ENCODE results near the gene NTNG1. TPM values are rescaled to one million over a fixed set of nuclear protein-coding genes. Genes with fewer than 3 reads are reported as not detected.
A peak's percentile ranks its signal among the peaks of the same experiment; 100 is the strongest.

NTNG1 gene
- total and polyA plus RNA-seq, 12 donors = 0.13 to 4.6 (median 2.8) TPM; not detected in 2

DNA sequence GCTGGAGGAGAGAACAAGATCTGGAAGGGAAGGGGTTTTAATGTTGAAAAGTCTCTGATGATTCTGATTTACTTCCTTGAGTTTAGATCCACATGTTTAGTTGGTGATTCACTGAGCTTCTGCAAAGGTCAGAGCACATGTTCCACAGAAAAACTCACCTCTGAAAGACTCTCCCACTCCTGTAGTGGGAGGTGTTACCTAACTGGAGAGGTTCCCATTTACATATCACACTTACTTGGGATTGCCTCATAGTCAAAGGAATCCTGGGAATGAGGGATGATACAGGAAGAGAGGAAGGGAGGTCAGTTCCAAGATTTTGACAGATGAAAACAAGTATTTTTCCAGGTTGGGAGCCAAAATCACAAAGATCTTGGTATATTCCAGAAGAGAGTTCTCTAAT, 2.7 kb upstream of the NTNG1 start:
- no peak for TF ChIP-seq POLR2A (IDR thresholded peaks at IDR 0.05)
- no peak for TF ChIP-seq CTCF (IDR thresholded peaks at IDR 0.05)
- intact Hi-C loops (cut with DNase I) = no loop called here
- Histone ChIP-seq H3K27me3 (peaks cover 6% of the 10 kb centered on the region), H3K36me3 (replicated peaks in 1 of 2) (no peaks in the 10 kb centered on the region), H3K4me1 (replicated peaks in 1 of 2) (peaks cover 12 to 19% of the 10 kb centered on the region in 2 donors), H3K4me3 (no peak overlapping the region), H3K9me3 (replicated peaks in 1 of 3) (no peaks in the 10 kb centered on the region), H3K27ac (no peak overlapping the region)
- DNase-seq = no peak

GRCh38 chr1:107138767-107139445, 1.9 kb upstream of the NTNG1 start:
- Histone ChIP-seq H3K4me3 (no peak overlapping the region), H3K36me3 (replicated peaks in 1 of 2) (no peaks in the 10 kb centered on the region), H3K9me3 (replicated peaks in 1 of 3) (no peaks in the 10 kb centered on the region), H3K27me3 (peaks cover 6% of the 10 kb centered on the region), H3K27ac (no peak overlapping the region), H3K4me1 (replicated peaks in 1 of 2) (peaks cover 12 to 19% of the 10 kb centered on the region in 2 donors)
- DNase-seq = no peak
- intact Hi-C loops (cut with DNase I) = no loop called here
- WGBS, 4 donors = 69 to 90% (median 80%) methylated on average over 3 of the region's 3 CpGs
- TF ChIP-seq CTCF (IDR thresholded peaks at IDR 0.05) (no peak), POLR2A (IDR thresholded peaks at IDR 0.05) (no peak)

DNA sequence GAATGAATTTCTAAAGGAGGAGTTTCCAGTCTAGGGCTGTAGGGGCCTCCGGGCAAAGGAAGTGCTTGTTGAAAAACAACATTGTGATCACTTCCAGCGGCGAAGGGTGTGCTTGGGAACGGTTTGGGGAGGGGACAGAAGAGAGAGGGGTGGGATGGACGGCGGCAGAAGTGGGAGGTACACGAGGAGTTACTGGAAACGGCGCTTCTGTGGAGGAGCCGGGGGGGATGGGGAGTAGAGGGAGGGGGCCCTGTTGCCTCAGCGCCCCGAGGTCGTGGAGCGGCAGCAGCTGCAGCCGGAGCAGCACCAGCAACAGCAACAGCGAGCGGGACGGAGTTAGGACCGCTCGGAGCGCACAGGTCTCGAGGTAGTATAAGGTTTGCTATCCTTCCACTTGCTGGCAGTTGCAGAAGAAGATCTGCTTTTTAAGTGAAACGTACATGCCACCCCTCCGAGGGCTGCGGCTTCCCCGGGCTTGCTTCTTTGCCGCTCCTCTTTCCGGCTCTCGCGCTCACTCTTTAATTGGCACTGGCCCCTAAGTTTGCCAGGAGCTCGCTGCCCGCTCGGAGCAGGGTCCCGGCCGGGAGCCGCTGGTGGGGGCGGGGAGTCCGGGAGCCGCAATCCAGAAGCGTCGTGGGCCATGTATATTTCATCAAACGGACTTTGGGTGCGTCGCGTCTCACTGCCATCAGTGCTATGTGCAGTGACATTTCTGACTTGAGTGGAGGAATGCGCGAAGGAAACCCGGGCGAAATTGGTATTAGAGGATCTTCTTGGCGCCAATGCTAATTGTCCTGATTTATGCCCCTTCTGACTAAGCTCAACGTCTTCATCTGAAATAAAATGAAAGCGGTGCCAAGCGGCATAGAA, 771 bp upstream of the NTNG1 start:
- no peak overlapping the region for H3K27ac ChIP-seq
- H3K27me3 ChIP-seq = peaks cover 6% of the 10 kb centered on the region
- H3K4me1 ChIP-seq (replicated peaks in 1 of 2) = peaks cover 12 to 19% of the 10 kb centered on the region in 2 donors
- H3K36me3 ChIP-seq (replicated peaks in 1 of 2) = no peaks in the 10 kb centered on the region
- intact Hi-C loops (cut with DNase I) = no loop called here
- WGBS, 4 donors = 0 to 2% (median 1%) methylated on average over 22 to 53 of the region's 53 CpGs
- H3K9me3 ChIP-seq (replicated peaks in 1 of 3) = no peaks in the 10 kb centered on the region
- peak in 3 of 7 donors; percentile 15 to 60 (median 18) for DNase-seq
- TF ChIP-seq CTCF (IDR thresholded peaks at IDR 0.05) (no peak), POLR2A (IDR thresholded peaks at IDR 0.05) (no peak)
- H3K4me3 ChIP-seq = peak overlapping the region in 1 of 4 donors; percentile 60

DNA sequence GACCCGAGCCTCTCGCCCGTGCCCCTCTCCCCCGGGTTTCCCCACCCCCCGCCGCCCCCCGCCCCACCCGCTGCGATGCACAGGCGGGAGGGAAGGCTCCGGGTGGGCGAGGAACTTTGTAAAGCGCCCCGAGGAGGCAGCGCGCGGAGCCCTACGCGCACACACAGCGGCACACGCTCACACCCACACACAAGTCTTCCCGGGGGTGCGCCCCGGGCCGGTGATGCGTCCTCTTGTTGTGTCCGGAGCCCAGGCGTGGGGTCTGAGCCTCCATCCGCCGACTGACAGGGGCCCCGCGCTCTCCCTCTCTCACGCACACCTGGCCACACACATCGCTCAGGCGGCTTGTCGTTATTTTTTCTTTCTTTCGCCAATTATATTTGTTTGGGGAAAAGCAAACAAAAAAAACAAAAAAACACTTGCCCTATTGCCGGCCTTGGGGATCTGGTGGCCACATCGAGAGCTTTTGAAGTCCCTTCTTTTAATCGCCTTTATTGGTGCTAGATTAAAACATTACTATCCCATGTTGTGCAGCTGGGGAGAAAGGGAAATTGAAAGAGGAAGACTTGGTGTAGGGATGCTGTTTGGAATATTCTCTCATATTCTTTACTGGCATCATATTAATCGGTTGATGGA, 770 bp downstream of the NTNG1 start:
- no peaks in the 10 kb centered on the region for H3K36me3 ChIP-seq (replicated peaks in 1 of 2)
- H3K9me3 ChIP-seq (replicated peaks in 1 of 3) = no peaks in the 10 kb centered on the region
- H3K27ac ChIP-seq = peak overlapping the region in 1 of 5 donors; percentile 13
- peaks cover 12 to 19% of the 10 kb centered on the region in 2 donors for H3K4me1 ChIP-seq (replicated peaks in 1 of 2)
- intact Hi-C loops (cut with DNase I) = no loop called here
- H3K27me3 ChIP-seq = peaks cover 8% of the 10 kb centered on the region
- H3K4me3 ChIP-seq = peak overlapping the region in 2 of 4 donors; percentile 10 to 60
- TF ChIP-seq CTCF (IDR thresholded peaks at IDR 0.05) (no peak), POLR2A (IDR thresholded peaks at IDR 0.05) (no peak)
- no peak for DNase-seq
- 1% methylated on average over 17 to 41 of the region's 41 CpGs for WGBS, 4 donors
